Osteocyte (in vitro differentiated cells): ENCODE data around the gene MICALL2. TPM values are rescaled to one million over a fixed set of nuclear protein-coding genes. Genes with fewer than 3 reads are reported as not detected.

ENCODE experiments used
- DNase-seq: peaks from one replicate; pipeline ENCODE4 v3.0.0; 2021; ENCODE audit warnings: mixed read lengths; ENCODE audit not compliant: unreplicated experiment; ENCODE audit errors: extremely low spot score
- H3K27ac Mint-ChIP-seq: one replicate; pipeline ENCODE4 v1.8.0; 2021; ENCODE audit warnings: mild to moderate bottlenecking, mixed read lengths; ENCODE audit not compliant: unreplicated experiment
- H3K27me3 Mint-ChIP-seq: one replicate; pipeline ENCODE4 v1.8.0; 2021; ENCODE audit warnings: mixed read lengths; ENCODE audit not compliant: unreplicated experiment
- H3K36me3 Mint-ChIP-seq: one replicate; pipeline ENCODE4 v1.8.0; 2021; ENCODE audit warnings: mixed read lengths; ENCODE audit not compliant: unreplicated experiment
- H3K4me1 Mint-ChIP-seq: one replicate; pipeline ENCODE4 v1.8.0; 2021; ENCODE audit warnings: mixed read lengths; ENCODE audit not compliant: unreplicated experiment
- H3K4me3 Mint-ChIP-seq: one replicate; pipeline ENCODE4 v1.8.0; 2021; ENCODE audit warnings: mild to moderate bottlenecking, moderate library complexity, mixed read lengths; ENCODE audit not compliant: unreplicated experiment
- H3K9me3 Mint-ChIP-seq: one replicate; pipeline ENCODE4 v1.8.0; 2021; ENCODE audit warnings: mixed read lengths; ENCODE audit not compliant: unreplicated experiment
- total RNA-seq: library from RNA; stranded (reverse); gene quantifications from 2 replicates; pipeline ENCODE4 v1.2.1, GENCODE V29; 2021
- TF ChIP-seq, protein P1 (sequence below): fragments of 200-600 bp; sonication (generic); IDR thresholded peaks from 2 replicates; pipeline ENCODE4 v1.5.0; 2021; ENCODE audit warnings: antibody characterized with exemption, mild to moderate bottlenecking, moderate library complexity

MICALL2 gene
- total RNA-seq, 1 donor from 2014 or later: 63.1 TPM

DNA sequence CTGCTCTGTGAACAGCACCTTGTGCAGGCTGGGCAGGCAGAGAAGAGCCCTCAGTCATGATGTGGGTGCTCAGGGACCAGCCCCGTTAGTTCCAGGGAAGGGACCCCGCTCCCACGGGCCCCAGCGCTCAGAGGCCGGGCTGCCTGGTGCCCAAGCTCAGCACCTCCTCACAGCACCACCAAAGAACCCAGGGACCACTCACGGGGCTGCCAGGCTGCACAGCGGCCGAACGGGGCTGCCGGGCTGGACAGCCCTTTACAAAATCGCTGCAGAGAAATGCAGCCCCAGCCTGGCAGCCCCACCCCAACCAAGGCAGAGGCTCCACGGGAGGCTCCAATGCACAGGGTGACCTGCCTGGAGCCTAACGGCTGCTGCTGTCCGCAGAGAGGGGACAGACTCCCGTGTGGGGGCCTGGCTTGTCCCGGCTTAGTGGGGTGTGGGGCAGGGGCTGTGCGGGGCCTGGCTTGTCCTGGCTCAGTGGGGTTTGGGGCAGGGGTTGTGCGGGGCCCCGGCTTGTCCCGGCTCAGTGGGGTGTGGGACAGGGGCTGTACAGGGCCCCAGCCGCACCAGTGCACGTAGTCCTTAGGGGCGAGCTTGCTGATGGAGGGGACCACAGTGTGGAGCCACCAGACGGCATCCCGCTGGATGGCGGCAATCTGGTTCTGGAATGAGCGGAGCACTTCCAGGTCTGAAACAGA, 35.7 kb upstream of the MICALL2 start:
- H3K27me3 Mint-ChIP-seq: no peaks in the 10 kb centered on the region
- no peak overlapping the region for H3K4me3 Mint-ChIP-seq
- H3K4me1 Mint-ChIP-seq: no peaks in the 10 kb centered on the region
- no peak for DNase-seq
- peaks cover 24% of the 10 kb centered on the region for H3K36me3 Mint-ChIP-seq
- no peaks in the 10 kb centered on the region for H3K9me3 Mint-ChIP-seq
- no peak overlapping the region for H3K27ac Mint-ChIP-seq
- TF ChIP-seq, protein P1, sequence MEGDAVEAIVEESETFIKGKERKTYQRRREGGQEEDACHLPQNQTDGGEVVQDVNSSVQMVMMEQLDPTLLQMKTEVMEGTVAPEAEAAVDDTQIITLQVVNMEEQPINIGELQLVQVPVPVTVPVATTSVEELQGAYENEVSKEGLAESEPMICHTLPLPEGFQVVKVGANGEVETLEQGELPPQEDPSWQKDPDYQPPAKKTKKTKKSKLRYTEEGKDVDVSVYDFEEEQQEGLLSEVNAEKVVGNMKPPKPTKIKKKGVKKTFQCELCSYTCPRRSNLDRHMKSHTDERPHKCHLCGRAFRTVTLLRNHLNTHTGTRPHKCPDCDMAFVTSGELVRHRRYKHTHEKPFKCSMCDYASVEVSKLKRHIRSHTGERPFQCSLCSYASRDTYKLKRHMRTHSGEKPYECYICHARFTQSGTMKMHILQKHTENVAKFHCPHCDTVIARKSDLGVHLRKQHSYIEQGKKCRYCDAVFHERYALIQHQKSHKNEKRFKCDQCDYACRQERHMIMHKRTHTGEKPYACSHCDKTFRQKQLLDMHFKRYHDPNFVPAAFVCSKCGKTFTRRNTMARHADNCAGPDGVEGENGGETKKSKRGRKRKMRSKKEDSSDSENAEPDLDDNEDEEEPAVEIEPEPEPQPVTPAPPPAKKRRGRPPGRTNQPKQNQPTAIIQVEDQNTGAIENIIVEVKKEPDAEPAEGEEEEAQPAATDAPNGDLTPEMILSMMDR: no peak

DNA sequence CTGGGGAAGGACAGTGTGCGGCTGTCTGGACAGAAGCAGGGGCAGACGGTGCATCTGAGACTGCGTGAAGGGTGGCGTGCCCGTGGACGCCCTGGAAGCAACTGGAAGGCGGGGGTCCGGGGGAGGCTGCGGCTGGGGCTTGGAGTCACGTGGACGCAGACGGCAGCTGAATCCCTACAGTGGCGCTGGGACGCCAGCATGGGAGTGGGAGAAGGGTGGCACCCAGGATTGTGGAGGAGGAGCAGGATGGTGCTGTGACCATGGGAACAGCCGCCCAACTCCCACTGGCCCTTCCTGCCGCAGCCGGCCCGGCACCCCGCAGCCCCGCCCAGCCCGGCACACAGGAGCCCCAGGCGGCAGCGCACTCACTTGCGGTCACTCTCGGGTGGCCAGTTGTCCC, 35.2 kb upstream of the MICALL2 start:
- Mint-ChIP-seq H3K36me3 (peaks cover 23% of the 10 kb centered on the region), H3K4me1 (no peaks in the 10 kb centered on the region), H3K27ac (no peak overlapping the region), H3K4me3 (no peak overlapping the region), H3K9me3 (no peaks in the 10 kb centered on the region), H3K27me3 (no peaks in the 10 kb centered on the region)
- no peak for DNase-seq
- TF ChIP-seq, protein P1: no peak

DNA sequence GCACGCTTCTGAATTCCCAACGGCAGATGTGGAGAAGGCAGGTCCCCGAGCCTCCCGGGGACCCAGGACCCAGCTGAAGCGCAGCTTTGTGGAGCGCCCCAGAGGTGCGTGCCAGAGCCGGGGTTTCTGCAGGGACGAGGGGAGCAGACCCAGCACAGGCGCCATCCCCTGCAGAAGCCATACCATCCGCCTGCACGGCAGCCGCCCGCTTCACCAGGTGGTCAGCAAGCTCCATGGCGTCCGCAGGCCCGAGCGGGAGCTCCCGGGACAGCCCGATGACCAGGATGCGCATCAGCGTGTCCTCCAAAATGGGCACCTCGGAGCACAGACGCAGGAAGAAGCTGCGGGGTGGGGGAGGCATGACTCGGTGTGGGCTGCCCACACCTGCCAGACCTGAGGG, 34.3 kb upstream of the MICALL2 start:
- TF ChIP-seq, protein P1: no peak
- Mint-ChIP-seq H3K9me3 (no peaks in the 10 kb centered on the region), H3K4me1 (no peaks in the 10 kb centered on the region), H3K36me3 (peaks cover 26% of the 10 kb centered on the region), H3K27me3 (no peaks in the 10 kb centered on the region), H3K4me3 (no peak overlapping the region), H3K27ac (no peak overlapping the region)
- DNase-seq: no peak

DNA sequence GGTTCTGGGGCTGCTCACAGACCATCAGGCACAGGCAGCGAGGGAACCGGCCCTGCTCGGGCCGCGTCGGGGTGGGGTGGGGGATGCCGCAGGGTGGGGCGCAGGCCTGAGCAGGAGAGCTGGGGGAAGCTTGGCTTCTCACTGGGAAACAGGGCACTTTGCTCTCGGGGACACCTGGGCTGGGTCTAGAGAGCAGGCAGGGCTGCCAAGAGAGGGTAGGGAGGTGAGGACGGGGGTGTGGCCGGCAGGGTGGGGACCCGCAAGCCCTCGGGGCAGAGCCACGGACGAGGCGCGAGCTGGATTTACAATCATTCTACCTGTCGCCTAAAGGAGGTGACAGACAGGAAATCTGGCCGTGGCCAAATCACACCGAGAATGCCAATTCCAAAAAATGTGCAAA, 33.9 kb upstream of the MICALL2 start:
- DNase-seq: no peak
- Mint-ChIP-seq H3K27ac (no peak overlapping the region), H3K9me3 (no peaks in the 10 kb centered on the region), H3K27me3 (no peaks in the 10 kb centered on the region), H3K4me1 (no peaks in the 10 kb centered on the region), H3K36me3 (peaks cover 30% of the 10 kb centered on the region), H3K4me3 (no peak overlapping the region)
- TF ChIP-seq, protein P1: no peak

DNA sequence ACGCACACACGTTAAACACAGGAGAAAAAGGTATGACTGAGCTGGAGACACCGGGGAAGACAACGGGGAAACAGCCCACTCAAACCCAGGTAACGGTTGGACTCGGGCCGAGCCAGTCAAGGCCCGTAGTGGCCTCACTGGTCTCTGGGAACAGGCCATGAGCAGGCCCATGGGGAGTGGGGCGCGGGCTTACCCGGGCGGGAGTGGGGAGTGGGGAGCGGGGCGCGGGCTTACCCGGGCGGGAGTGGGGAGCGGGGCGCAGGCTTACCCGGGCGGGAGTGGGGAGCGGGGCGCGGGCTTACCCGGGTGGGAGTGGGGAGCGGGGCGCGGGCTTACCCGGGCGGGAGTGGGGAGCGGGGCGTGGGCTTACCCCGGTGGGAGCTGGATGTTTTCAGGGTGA, 33.4 kb upstream of the MICALL2 start:
- Mint-ChIP-seq H3K36me3 (peaks cover 33% of the 10 kb centered on the region), H3K9me3 (no peaks in the 10 kb centered on the region), H3K4me1 (no peaks in the 10 kb centered on the region), H3K4me3 (no peak overlapping the region), H3K27me3 (no peaks in the 10 kb centered on the region), H3K27ac (no peak overlapping the region)
- TF ChIP-seq, protein P1: no peak
- DNase-seq: no peak
